Measurements from ENCODE around the gene TBL1X.

The TBL1X gene

GRCh38 chrX:9700555-9700954 is 235.7 kb downstream of the TBL1X start:
- no peak for DNase-seq

DNA sequence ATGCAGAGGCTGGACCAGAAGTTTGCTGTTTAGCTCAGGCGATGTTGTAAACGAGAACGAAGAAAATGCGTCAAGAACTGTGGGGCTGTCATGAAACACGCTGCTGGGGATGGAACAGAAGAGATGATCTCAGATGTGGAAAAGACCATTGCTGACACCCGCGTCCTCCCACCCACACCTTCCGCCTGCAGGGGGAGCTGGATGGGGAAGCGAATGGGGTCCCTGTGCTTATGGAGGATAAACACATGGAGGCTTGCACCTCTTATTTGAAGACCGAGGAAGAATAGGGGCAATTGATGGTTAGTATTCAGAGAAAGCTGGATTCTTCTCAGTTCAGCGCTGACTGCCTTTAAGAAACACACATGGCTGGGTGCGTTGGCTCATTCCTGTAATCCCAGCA is 236.9 kb downstream of the TBL1X start:
- DNase-seq, result no peak

DNA sequence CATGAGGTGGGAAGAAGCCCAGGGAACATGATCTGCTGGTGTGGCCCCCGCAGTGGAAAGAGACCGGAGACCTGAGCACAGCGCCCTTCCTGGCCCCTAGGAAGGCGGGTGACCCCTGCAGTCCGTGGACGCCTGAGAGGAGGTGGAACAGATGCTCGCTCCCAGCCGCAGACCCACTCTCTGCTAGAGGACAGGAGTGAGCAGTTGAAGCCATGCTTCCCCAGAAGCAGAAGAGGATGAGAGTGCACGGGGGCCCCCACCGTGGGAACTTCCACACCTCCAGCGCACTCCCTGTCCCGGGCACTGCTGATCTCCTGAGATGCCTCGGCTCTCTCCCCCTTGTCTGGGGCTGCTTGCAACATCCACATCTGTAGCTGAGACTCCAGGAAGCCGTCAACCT is 238.5 kb downstream of the TBL1X start:
- no peak for DNase-seq

DNA sequence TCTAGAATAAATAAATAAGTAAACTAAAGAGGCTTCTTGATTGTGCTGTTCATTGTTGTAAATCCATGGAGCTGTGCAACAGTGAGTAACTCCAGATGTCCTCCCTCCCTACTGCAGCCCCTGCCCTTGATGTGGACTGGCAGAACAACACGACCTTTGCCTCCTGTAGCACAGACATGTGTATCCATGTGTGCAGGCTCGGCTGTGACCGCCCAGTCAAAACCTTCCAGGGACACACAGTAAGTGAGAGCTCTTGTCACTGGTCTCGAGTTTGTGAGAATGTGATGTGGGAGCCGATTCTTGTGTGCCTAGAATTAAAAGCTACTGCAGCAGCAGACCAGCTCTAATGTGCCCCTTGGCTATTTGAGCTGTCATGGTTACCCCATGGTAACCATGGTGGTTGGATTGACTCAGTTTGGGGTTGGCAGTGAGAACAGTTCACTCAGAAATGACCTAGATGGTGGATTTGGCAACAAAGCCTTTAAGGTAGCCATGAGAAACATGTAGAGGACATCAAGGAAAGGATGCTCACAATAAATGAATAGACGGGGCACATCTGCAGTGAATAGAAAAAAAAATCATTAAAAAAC is 240.1 kb downstream of the TBL1X start:
- no peak for DNase-seq

DNA sequence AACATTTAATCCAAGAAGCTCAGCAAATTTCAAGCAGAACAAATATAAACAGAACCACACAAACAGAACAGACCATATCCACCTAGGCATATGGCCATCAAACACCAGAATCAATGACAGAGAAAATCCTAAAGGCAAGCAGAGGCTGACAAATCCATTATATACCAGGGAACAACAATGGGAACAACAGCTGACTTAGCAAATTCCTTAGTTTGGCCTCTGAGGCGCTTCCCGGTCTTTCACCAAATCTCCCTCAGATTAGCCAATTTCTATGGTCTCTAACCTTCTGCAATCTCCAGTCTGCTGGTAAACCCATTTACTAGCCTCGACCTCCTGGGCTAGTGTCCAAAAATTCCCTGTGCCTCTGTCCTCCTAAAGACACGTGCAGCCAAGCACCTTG is 241.6 kb downstream of the TBL1X start:
- DNase-seq, result no peak

GRCh38 chrX:9707306-9708033 is 242.6 kb downstream of the TBL1X start:
- DNase-seq, result no peak

DNA sequence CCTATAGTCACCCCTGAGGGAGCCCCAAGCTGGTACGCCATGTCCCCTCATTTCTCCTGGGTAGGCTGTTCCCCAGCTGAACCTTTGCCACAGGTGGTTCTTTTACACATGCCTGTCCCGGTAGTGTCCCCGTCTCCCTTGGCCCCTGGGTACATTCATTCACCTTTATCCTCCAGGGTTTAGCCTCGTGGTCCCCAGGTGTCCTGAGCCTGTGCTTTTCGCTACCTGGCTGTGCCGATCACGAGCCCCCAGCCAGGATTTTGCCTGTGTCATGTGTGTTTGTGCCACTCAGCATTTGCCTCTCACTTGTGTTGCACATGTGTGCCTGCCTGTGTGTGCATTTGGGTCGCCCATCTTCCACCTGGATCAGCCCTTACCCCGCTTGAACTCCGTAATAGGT is 243.2 kb downstream of the TBL1X start:
- no peak for DNase-seq

- DNase-seq, result peak in 50 of 51 donors; percentile 1 to 81 (median 35)
Observed at GRCh38 chrX:9708923-9709553, 244.2 kb downstream of the TBL1X start.

GRCh38 chrX:9710332-9710731 is 245.5 kb downstream of the TBL1X start:
- no peak for DNase-seq

DNA sequence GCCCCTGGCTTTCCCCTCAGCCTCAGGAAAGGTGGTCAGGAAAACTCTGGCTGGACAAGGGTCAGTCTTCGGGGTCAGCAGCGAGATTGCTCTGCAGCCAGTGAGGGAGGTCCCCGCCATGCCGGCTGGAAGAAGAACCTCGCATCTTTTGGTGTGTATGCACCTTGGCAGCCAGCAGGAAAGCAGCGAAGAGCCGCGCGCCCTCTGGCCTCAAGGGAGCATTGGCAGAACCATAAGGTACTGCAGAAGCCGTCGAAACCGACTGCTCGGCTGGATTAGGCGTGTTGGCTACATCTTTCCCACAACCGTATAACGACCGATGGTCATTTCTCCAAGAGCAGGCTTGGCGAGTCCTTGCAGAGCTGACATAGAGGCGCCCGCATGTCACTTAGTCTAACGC is 252.5 kb downstream of the TBL1X start:
- DNase-seq, result no peak

DNA sequence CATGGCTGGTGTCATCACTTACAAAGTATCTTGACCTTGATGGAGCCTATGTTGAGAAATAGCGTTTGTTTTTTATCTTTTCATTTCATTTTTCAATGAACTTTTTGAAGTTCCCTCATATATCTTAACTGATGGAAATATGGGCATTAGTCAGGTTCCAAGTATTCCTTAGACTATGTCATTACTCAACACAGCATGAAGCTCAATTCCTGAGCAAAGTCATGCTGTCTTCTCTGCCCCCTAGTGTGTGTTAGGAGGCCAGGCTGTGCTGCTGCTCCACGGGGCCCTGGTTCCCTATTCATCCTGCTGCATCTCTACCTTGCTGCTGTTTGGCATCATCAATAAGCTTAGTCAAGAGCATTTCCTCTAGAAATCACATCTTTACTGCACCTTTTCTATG is 259.9 kb downstream of the TBL1X start:
- DNase-seq, result no peak

- DNase-seq, result no peak
Observed at GRCh38 chrX:9728261-9728660, 263.4 kb downstream of the TBL1X start.

DNA sequence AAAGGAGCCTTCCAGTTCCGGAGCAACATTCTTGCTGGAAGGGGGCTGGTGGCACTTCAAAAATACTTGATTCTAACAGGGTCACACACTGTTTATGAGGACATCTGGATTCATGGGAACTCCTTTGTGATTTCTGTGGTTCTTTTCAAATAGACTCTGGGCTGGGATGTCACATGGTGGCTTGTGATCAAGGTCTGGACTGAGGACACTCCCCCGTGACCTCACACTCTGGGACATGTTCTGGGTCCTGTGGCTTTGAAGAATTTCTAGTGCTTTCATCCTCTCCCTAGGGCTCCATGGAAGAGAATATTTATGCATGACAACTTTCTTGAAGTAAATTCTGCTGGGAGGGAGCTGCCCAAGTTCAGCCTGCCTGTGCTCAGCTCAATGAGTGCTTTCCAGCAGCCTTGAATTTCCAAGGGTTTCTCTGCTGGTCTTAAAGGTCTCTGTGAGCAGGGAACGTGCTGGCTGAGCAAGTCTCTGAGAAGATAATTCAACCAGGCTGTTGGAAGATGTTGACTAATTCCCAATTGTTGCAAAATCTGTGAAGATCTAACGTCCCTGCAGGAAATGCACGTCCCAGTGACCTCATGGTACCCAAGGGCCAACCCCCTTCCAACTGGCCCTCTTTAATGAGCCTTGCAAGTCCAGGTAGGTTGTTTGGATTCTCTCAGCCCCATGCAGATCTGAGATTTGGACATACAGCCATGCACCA is 264.5 kb downstream of the TBL1X start:
- no peak for DNase-seq

DNA sequence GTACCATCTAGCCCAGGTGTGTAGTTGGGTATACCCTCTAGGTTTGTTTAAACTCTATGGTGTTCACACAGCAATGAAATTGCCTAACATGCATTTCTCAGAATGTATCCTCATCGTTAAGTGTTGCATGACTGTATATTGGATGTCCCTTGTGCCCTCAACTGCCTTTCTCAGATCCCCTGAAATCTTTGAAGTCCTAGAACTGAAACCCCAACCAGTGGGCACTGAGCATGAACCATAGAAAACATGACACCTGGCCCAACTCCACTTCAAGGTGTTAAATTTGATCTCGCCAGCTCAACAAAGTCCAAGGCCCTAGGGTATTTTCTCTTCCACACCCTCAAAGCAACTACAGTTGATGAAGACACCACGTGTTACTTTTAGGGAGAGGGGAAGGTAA is 265.2 kb downstream of the TBL1X start:
- no peak for DNase-seq

- no peak for DNase-seq
Observed at GRCh38 chrX:9730752-9731151, 265.9 kb downstream of the TBL1X start.

- no peak for DNase-seq
Observed at GRCh38 chrX:9737363-9737762, 272.5 kb downstream of the TBL1X start.

DNA sequence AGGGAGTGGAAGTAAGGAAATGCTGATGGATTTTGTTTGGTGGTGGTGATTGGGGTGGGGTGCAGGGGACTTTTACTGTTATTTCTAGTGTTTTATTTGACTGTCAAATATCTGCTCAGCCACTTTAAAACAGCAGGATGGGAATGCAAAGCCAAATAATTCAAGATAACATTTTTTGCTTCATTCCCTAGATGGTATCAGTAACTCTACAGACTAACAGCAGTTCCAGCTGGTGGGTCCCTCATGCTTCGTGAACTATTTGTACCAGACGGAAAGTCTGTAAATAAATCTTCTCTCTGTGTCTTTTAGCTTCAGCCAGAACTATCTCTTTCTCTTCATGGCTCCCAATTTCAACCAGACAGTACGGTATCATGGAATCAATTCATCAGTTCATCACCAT is 273.3 kb downstream of the TBL1X start:
- DNase-seq, result no peak

- no peak for DNase-seq
Observed at GRCh38 chrX:9739130-9739529, 274.3 kb downstream of the TBL1X start.

DNA sequence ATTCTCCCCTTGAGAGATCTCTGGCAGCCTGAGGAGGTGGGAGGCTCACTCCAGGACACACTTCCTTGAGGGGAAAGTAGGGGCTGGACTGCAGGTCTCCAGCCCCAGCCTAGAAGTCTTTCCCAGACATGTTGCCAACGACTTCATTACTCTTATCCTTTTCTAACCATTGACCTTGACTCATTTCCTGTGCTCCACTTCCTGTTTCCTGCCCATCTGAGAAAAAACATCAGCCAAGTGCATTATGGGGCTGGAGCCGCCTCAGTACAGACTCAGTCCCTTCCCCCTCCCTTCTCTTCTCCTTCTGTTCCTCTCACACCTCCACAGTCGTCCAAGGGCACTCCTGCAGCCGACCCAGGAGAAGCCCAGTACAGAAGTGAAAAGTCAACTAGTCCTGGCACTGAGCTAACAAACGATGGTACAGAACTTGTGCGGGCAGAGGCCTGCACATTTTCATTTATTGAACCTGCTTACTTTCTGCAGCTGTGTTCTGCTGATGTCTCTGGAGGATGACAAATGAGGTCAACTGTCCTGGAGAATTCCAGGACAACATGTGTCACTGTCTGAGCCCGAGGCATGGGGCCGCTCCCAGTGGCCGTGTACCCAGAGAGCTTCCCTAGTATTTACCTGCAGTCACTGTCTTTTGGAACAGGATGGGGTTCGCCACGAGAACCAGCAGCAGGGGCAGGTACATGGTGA is 280.7 kb downstream of the TBL1X start:
- no peak for DNase-seq

- no peak for DNase-seq
Observed at GRCh38 chrX:9746148-9746888, 281.5 kb downstream of the TBL1X start.

GRCh38 chrX:9747644-9748043 is 282.8 kb downstream of the TBL1X start:
- no peak for DNase-seq

Measured in hypothalamus (tissue), 51 donors.